Measurements from ENCODE around the gene ZBTB45. TPM values are rescaled to one million over a fixed set of nuclear protein-coding genes. Genes with fewer than 3 reads are reported as not detected.

The ZBTB45 gene
- total RNA-seq, 2 experiments from 2014 or later: 5.7 to 6.3 TPM

DNA sequence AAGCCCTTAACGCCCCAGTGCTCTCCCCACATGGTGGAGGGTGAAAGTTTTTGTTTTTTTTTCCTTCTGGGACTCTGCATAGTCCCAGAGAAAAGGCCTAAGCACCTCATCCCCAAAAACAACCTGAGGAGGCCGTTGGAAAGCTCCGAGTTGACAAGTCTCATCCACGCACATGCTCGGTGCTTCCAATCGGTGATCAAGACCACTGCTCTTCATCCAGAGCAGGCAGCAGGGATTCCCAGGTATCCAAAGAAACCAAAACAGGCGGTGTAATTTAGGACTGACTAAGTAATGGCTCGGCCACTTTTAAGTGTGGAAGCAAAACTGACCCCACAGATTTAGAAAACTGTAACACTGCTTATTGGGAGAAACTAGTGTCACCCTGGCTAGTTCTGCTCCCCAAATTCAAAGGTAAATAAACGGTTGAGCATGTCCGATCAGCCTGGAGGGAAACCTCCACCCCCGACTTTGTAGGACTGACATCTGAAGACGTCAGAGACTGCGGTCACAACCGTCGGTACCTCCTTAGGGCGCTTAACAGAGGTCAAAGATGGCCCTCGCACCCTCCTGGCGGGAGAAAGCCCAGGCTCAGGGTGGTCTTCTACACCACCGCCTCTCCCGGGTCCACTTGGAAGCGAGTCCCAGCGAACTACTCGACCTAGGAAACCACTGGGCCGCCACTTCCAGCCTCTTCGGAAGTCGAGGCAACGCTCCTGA, 44.5 kb downstream of the ZBTB45 start:
- Mint-ChIP-seq H3K27me3 (no peaks in the 10 kb centered on the region), H3K4me1 (ENCODE audit: low read depth) (peaks cover 23% of the 10 kb centered on the region), H3K27ac (peak overlapping the region; percentile 95), H3K4me3 (peak overlapping the region; percentile 90), H3K9me3 (no peaks in the 10 kb centered on the region), H3K36me3 (ENCODE audit: low read depth) (peaks cover 27% of the 10 kb centered on the region)
- ATAC-seq (ENCODE audit: poor library complexity): peak; percentile 36
- intact Hi-C loops (cut with DNase I, micrococcal nuclease): loop anchor here (1.0 to 5.0 kb wide), 4 partner anchors 9 to 148 kb away; partner anchors contain the start of genes ZBTB45 (in 1 of the 2), ZNF132 (in 1 of the 2) and ZSCAN22 (in 1 of the 2)
- H3K4me1 ChIP-seq (ENCODE audit: insufficient read depth, low read length): peaks cover 22% of the 10 kb centered on the region
- H3K36me3 ChIP-seq (ENCODE audit: insufficient read depth, low read length): peaks cover 23% of the 10 kb centered on the region
- H3K9me3 ChIP-seq (ENCODE audit: control insufficient read depth in 1 of 2, insufficient read depth in 1 of 2, low read length in 2 of 2): no peaks in the 10 kb centered on the region
- TF ChIP-seq, protein P1, sequence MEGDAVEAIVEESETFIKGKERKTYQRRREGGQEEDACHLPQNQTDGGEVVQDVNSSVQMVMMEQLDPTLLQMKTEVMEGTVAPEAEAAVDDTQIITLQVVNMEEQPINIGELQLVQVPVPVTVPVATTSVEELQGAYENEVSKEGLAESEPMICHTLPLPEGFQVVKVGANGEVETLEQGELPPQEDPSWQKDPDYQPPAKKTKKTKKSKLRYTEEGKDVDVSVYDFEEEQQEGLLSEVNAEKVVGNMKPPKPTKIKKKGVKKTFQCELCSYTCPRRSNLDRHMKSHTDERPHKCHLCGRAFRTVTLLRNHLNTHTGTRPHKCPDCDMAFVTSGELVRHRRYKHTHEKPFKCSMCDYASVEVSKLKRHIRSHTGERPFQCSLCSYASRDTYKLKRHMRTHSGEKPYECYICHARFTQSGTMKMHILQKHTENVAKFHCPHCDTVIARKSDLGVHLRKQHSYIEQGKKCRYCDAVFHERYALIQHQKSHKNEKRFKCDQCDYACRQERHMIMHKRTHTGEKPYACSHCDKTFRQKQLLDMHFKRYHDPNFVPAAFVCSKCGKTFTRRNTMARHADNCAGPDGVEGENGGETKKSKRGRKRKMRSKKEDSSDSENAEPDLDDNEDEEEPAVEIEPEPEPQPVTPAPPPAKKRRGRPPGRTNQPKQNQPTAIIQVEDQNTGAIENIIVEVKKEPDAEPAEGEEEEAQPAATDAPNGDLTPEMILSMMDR (IDR thresholded peaks at IDR 0.05): no peak
- peak in 1 of 14 experiments; percentile 84 for DNase-seq
- H3K4me3 ChIP-seq (ENCODE audit: low read length): peak overlapping the region; percentile 87
- ChIA-PET CTCF (interaction anchor here (0.6 to 1.2 kb wide), 2 partner anchors 39 to 45 kb away, joined by 3 to 5 read pairs; partner anchors contain the start of gene ZBTB45), POLR2A (interaction anchor here (0.7 to 1.6 kb wide), 9 partner anchors 8 to 766 kb away, joined by 3 to 5 read pairs (median 4); partner anchors contain the start of genes ZBTB45, ZNF132, ZNF154 and ZNF324)
- peak overlapping the region; percentile 76 to 95 for H3K27ac ChIP-seq (ENCODE audit: low read depth in 1 of 2, low read length in 2 of 2)
- H3K27me3 ChIP-seq (ENCODE audit: control insufficient read depth in 1 of 2, insufficient read depth in 2 of 2, low read length in 2 of 2): no peaks in the 10 kb centered on the region

DNA sequence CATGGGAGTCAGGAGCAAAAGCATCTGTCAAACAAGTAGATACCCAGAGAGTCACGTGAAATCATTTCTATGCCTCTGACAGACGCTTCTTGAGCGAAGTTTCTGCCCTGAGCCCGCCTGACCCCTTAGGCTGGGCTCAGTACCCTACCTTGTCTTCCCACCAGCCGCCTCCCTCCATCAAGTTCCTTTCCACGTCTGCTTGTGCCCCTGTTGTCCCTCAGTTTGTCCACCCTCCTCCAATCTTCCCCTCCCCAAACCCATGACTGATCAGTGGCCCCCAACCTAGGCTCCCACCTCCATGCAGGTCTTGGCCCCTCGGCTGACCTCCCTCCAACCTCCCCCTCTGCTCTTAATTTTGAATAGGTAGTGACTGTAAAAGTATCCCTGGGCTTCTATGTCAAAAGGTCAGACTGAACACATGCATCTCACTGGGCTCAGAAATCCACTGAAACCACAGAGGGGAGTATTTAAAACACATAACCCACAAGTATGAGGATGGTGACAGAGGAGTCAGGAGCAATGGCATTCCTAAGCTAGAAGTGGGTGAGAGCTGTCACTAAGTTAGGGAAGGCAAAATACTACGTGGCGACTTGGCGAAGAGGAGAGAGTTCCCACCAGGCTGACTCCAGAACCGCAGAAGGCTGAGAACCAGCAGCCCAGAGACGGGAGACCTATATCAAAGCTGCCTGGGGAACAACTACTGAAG, 45.2 kb downstream of the ZBTB45 start:
- no peaks in the 10 kb centered on the region for H3K27me3 ChIP-seq (ENCODE audit: control insufficient read depth in 1 of 2, insufficient read depth in 2 of 2, low read length in 2 of 2)
- H3K9me3 Mint-ChIP-seq: no peaks in the 10 kb centered on the region
- TF ChIP-seq, protein P1 (IDR thresholded peaks at IDR 0.05): no peak
- no peak overlapping the region for H3K4me3 ChIP-seq (ENCODE audit: low read length)
- H3K36me3 ChIP-seq (ENCODE audit: insufficient read depth, low read length): peaks cover 24% of the 10 kb centered on the region
- intact Hi-C loops (cut with DNase I, micrococcal nuclease): no loop called here
- peak overlapping the region in 1 of 2 donors; percentile 95 for H3K27ac ChIP-seq (ENCODE audit: low read depth in 1 of 2, low read length in 2 of 2)
- H3K4me1 ChIP-seq (ENCODE audit: insufficient read depth, low read length): peaks cover 22% of the 10 kb centered on the region
- H3K27me3 Mint-ChIP-seq: no peaks in the 10 kb centered on the region
- DNase-seq: no peak
- ATAC-seq (ENCODE audit: poor library complexity): no peak
- H3K36me3 Mint-ChIP-seq (ENCODE audit: low read depth): peaks cover 30% of the 10 kb centered on the region
- H3K4me3 Mint-ChIP-seq: peak overlapping the region; percentile 35
- peaks cover 23% of the 10 kb centered on the region for H3K4me1 Mint-ChIP-seq (ENCODE audit: low read depth)
- ChIA-PET CTCF (no interaction called here), POLR2A (interaction anchor here (1.6 kb wide), 2 partner anchors 40 to 102 kb away, joined by 4 to 5 read pairs; no protein-coding TSS in a partner anchor)
- peak overlapping the region; percentile 95 for H3K27ac Mint-ChIP-seq
- no peaks in the 10 kb centered on the region for H3K9me3 ChIP-seq (ENCODE audit: control insufficient read depth in 1 of 2, insufficient read depth in 1 of 2, low read length in 2 of 2)

DNA sequence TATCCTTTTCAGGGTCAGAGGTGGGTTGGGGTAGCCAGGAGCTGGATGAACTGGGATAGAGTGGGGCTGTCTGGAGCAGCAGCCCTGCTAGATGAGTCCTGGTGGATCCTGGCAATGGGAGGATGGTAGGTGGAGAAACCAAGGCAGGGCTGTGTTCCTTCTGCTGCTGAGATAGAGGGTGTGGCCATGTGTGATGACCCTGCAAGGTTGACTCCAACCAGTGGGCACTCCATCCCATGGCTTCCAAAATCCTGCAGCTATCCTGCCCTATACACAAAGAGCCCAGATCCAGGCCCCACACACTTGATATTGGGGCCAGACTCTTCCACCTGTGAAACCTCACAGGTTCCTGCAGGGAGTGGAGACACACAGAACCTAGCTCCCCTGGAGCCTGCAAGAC, 45.8 kb downstream of the ZBTB45 start:
- H3K36me3 Mint-ChIP-seq (ENCODE audit: low read depth): peaks cover 30% of the 10 kb centered on the region
- intact Hi-C loops (cut with DNase I, micrococcal nuclease): no loop called here
- peak overlapping the region; percentile 35 for H3K4me3 Mint-ChIP-seq
- H3K27me3 Mint-ChIP-seq: no peaks in the 10 kb centered on the region
- peaks cover 25% of the 10 kb centered on the region for H3K4me1 Mint-ChIP-seq (ENCODE audit: low read depth)
- ATAC-seq (ENCODE audit: poor library complexity) (no peak), DNase-seq (no peak)
- ChIA-PET CTCF (no interaction called here), POLR2A (no interaction called here)
- Histone ChIP-seq H3K27me3 (ENCODE audit: control insufficient read depth in 1 of 2, insufficient read depth in 2 of 2, low read length in 2 of 2) (no peaks in the 10 kb centered on the region), H3K36me3 (ENCODE audit: insufficient read depth, low read length) (peaks cover 29% of the 10 kb centered on the region), H3K4me3 (ENCODE audit: low read length) (no peak overlapping the region), H3K27ac (ENCODE audit: low read depth in 1 of 2, low read length in 2 of 2) (no peak overlapping the region), H3K4me1 (ENCODE audit: insufficient read depth, low read length) (peaks cover 22% of the 10 kb centered on the region), H3K9me3 (ENCODE audit: control insufficient read depth in 1 of 2, insufficient read depth in 1 of 2, low read length in 2 of 2) (no peaks in the 10 kb centered on the region)
- peak overlapping the region; percentile 36 for H3K27ac Mint-ChIP-seq
- TF ChIP-seq, protein P1 (IDR thresholded peaks at IDR 0.05): no peak
- H3K9me3 Mint-ChIP-seq: no peaks in the 10 kb centered on the region
